Neural crest cell (in vitro differentiated cells): ENCODE data around the gene ST6GALNAC1. TPM values are rescaled to one million over a fixed set of nuclear protein-coding genes. Genes with fewer than 3 reads are reported as not detected.

ENCODE experiments used
- DNase-seq: peaks from one replicate; pipeline ENCODE4 v3.0.0; 2021; ENCODE audit warnings: low read depth, mixed read lengths, low spot score
- H3K27ac Mint-ChIP-seq: one replicate; pipeline ENCODE4 v1.8.0; 2021; ENCODE audit warnings: mild to moderate bottlenecking, mixed read lengths; ENCODE audit not compliant: unreplicated experiment
- H3K27me3 Mint-ChIP-seq: 2 replicates; pipeline ENCODE4 v1.8.0; 2021; ENCODE audit warnings: low read depth, mild to moderate bottlenecking, mixed read lengths
- H3K36me3 Mint-ChIP-seq: 2 replicates; pipeline ENCODE4 v1.8.0; 2021; ENCODE audit warnings: low read depth, mild to moderate bottlenecking, mixed read lengths
- H3K4me1 Mint-ChIP-seq: 2 replicates; pipeline ENCODE4 v1.8.0; 2021; ENCODE audit warnings: mixed read lengths
- H3K4me3 Mint-ChIP-seq: one replicate; pipeline ENCODE4 v1.8.0; 2021; ENCODE audit warnings: mild to moderate bottlenecking, mixed read lengths
- H3K9me3 Mint-ChIP-seq: 2 replicates; pipeline ENCODE4 v1.8.0; 2021; ENCODE audit warnings: mixed read lengths
- total RNA-seq: library from RNA; stranded (reverse); gene quantifications from 2 replicates; pipeline ENCODE4 v1.2.1, GENCODE V29; 2021
- TF ChIP-seq, protein P1 (sequence below): fragments of 200-600 bp; sonication (generic); conservative IDR thresholded peaks from 2 replicates; pipeline ENCODE4 v1.5.0; 2021; ENCODE audit warnings: antibody characterized with exemption, mild to moderate bottlenecking

The ST6GALNAC1 gene
- total RNA-seq, 1 donor from 2014 or later = not detected

DNA sequence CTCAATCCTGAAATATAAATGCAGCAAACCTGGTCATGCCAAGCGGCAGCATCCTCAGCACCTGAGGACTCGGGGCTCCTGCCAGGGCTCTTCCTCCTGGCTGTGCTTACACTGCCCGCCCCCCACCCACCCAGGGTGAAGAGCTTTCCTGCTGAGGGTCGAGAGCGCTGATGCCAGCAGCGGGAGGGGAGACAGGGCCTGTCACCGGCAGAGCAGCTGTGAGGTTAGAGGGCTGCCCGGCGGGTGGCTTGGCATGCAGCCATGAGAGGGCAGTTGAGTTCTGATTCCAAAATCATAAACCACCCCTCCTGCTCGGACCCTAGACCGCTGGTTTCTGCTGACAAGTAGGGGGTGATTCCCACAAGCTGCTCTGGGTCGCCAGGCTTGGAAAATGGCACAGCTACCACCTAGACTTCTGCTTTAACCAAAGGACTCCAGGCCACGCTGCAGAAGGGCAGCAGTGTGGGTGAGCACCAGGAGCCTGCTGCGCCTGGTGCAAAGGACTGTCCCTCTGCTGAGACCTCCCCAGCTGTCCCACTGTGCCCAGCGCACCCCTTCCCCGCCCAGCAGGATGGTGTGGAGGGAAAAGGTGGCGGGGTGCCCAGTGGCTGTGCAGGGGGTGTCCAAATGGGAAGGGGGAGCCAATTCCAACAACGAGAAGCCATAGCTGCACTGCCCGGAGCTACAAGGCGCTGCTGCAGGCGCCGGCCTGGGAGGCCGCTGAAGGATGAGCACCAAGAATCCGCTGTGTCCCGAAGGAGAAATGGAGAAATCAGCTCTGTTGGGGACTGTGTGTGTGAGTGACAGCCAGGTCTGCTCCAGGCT lies 40.6 kb upstream of the ST6GALNAC1 start:
- no peaks in the 10 kb centered on the region for H3K36me3 Mint-ChIP-seq
- DNase-seq = no peak
- TF ChIP-seq, protein P1, sequence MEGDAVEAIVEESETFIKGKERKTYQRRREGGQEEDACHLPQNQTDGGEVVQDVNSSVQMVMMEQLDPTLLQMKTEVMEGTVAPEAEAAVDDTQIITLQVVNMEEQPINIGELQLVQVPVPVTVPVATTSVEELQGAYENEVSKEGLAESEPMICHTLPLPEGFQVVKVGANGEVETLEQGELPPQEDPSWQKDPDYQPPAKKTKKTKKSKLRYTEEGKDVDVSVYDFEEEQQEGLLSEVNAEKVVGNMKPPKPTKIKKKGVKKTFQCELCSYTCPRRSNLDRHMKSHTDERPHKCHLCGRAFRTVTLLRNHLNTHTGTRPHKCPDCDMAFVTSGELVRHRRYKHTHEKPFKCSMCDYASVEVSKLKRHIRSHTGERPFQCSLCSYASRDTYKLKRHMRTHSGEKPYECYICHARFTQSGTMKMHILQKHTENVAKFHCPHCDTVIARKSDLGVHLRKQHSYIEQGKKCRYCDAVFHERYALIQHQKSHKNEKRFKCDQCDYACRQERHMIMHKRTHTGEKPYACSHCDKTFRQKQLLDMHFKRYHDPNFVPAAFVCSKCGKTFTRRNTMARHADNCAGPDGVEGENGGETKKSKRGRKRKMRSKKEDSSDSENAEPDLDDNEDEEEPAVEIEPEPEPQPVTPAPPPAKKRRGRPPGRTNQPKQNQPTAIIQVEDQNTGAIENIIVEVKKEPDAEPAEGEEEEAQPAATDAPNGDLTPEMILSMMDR = no peak
- H3K27ac Mint-ChIP-seq = no peak overlapping the region
- H3K4me3 Mint-ChIP-seq = no peak overlapping the region
- H3K9me3 Mint-ChIP-seq = no peaks in the 10 kb centered on the region
- H3K27me3 Mint-ChIP-seq = peaks cover 3% of the 10 kb centered on the region
- peaks cover 19% of the 10 kb centered on the region for H3K4me1 Mint-ChIP-seq

DNA sequence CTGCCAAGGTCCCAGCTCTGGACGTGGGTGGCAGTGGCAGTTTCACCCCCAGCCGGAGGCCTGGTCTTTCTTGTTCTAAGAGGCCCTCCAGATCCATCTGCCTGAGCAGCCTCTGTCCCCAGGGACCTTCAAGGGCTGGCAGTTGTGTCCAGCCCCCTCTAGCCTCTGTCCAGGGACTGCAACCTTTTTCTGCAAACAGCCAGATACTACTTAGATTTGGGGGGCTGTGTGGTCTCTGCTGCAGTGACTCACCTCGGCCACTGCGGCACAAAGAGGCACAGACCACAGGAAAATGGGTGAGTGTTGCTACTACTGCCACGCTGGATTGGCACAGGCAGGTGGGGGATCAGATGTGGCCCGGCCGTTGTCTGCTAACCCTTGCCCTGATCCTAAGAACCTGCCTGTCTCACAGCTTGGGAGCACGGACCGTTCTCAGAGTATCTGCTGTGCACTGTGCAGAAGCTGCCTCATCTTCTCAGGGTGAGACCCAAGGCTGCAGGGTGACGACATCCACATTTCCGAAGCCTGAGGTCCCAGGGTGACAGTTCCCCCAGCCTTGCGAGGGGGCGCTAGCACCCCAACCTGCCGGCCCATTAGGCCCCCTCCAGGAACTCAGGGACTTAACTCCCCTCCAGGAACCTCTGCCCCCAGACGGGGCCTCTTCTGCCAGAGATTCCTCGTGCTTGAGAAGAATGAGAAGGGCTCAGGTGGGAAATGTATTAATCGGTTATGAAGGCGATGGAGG lies 39.6 kb upstream of the ST6GALNAC1 start:
- TF ChIP-seq, protein P1 = no peak
- H3K27me3 Mint-ChIP-seq = no peaks in the 10 kb centered on the region
- H3K36me3 Mint-ChIP-seq = no peaks in the 10 kb centered on the region
- no peak for DNase-seq
- no peak overlapping the region for H3K4me3 Mint-ChIP-seq
- H3K4me1 Mint-ChIP-seq = peaks cover 10% of the 10 kb centered on the region
- no peaks in the 10 kb centered on the region for H3K9me3 Mint-ChIP-seq
- H3K27ac Mint-ChIP-seq = no peak overlapping the region

DNA sequence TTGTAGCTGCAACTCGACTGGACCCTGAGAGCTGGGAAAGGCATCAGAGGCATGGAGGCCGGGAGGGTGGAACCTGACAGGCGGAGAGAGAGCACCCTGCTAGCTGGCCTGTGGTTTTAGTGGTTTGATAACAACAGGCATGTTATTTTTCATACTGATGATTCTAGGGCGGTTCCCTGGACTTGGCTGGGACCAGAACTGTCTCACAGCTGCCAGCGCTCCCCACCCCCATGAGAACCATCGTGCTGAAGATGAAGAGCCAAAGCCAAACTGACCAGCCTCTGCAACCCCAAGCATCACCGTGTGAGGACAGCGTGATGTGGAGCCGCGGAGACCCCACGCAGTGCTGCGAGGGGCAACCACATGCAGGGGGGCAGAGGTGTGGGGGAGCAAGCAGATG lies 38.7 kb upstream of the ST6GALNAC1 start:
- H3K36me3 Mint-ChIP-seq = no peaks in the 10 kb centered on the region
- DNase-seq = no peak
- H3K27ac Mint-ChIP-seq = no peak overlapping the region
- no peak overlapping the region for H3K4me3 Mint-ChIP-seq
- H3K4me1 Mint-ChIP-seq = peaks cover 6% of the 10 kb centered on the region
- no peaks in the 10 kb centered on the region for H3K9me3 Mint-ChIP-seq
- no peaks in the 10 kb centered on the region for H3K27me3 Mint-ChIP-seq
- TF ChIP-seq, protein P1 = no peak

DNA sequence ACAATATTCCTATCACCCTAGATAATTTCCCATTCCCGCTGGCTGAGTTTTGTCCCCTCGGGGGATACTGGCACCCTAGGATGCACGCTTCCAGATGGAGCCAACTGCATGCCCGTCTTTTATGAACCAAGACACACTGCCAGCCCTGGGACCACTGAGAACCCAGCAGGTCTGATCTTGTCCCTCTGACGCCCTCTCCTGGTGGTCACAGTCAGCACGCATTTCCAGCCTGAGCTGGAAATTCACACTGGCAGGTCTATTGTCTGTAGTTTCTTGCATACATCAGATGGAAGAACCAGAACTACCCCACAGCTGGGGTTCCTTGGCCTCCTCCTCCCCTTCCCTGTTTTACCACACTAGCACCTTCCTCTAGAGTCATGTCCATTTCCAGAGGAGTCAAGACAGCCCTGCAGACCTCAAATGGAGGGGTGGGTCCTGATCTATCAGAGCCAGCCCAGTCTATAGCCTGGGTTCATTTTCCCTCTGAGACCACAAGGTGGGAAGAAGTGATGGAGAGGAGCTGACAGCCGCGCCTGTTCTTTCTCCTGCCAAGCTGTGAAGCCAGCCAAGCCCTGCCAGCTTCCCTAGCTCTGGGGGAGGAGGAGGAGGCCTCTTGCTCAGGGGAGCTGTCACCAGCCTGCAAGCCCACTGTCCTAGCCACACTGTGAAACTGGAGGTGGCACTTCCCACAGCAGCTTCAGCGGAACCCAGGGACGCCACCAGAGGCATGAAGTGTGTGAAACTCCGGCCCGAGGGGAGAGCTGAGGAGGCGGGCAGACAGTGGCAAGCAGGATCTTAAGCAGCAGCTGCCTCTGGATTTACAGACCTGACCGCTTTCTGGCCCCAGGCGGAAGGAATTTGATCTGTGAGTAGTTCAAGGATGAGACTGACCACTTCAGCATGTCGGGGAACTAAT lies 37.9 kb upstream of the ST6GALNAC1 start:
- no peaks in the 10 kb centered on the region for H3K9me3 Mint-ChIP-seq
- H3K27ac Mint-ChIP-seq = no peak overlapping the region

More for the DNA sequence above, 37.9 kb upstream of the ST6GALNAC1 start:
- Mint-ChIP-seq H3K27me3 (no peaks in the 10 kb centered on the region), H3K4me1 (peaks cover 6% of the 10 kb centered on the region), H3K36me3 (no peaks in the 10 kb centered on the region), H3K4me3 (no peak overlapping the region)
- peak; percentile 86 for DNase-seq
- TF ChIP-seq, protein P1 = peak; percentile 84
